ENCODE data around the gene TAF12. TPM values are rescaled to one million over a fixed set of nuclear protein-coding genes. Genes with fewer than 3 reads are reported as not detected.

Gene TAF12
- total RNA-seq, 1 experiment from 2014 or later = 18.6 TPM

DNA sequence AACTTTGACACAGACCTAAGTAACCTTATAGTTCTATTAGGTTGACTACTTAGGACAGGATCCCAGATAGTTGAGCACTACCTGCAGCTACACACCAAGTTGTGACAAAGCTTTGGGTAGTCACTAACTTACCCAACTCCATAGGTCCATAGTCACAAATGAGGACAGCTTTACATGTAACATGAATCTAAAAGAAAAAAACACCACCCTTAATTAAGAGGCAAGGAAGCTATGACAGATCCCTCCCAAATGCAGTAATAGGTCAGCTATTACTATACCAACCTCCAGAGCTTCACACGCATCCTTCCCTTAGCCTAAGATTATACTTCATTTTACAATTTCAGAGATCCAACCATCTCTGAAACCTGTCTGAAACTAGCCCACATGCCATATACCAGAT is 63.5 kb downstream of the TAF12 start:
- peak overlapping the region; percentile 94 for H3K27ac Mint-ChIP-seq
- H3K4me1 Mint-ChIP-seq = peaks cover 20% of the 10 kb centered on the region
- peak overlapping the region; percentile 92 for H3K4me3 Mint-ChIP-seq
- no peaks in the 10 kb centered on the region for H3K27me3 Mint-ChIP-seq (ENCODE audit: low read depth)
- H3K36me3 Mint-ChIP-seq = peaks cover 47% of the 10 kb centered on the region
- ChIA-PET POLR2A (interaction anchor here (0.6 to 0.7 kb wide), 4 partner anchors 14 to 164 kb away, joined by 3 to 5 read pairs (median 4); no protein-coding TSS in a partner anchor), CTCF (interaction anchor here (0.7 to 1.0 kb wide), 5 partner anchors 23 to 343 kb away, joined by 3 to 5 read pairs (median 5); partner anchors contain the start of genes ATP5IF1 and TRNAU1AP)
- no peaks in the 10 kb centered on the region for H3K9me3 Mint-ChIP-seq
- no peak for TF ChIP-seq SOX15 (CRISPR knock-in tag; IDR thresholded peaks at IDR 0.05)
- TF ChIP-seq, protein P1, sequence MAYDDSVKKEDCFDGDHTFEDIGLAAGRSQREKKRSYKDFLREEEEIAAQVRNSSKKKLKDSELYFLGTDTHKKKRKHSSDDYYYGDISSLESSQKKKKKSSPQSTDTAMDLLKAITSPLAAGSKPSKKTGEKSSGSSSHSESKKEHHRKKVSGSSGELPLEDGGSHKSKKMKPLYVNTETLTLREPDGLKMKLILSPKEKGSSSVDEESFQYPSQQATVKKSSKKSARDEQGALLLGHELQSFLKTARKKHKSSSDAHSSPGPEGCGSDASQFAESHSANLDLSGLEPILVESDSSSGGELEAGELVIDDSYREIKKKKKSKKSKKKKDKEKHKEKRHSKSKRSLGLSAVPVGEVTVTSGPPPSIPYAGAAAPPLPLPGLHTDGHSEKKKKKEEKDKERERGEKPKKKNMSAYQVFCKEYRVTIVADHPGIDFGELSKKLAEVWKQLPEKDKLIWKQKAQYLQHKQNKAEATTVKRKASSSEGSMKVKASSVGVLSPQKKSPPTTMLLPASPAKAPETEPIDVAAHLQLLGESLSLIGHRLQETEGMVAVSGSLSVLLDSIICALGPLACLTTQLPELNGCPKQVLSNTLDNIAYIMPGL (CRISPR knock-in tag; IDR thresholded peaks at IDR 0.05) = no peak
- TF ChIP-seq ZNF232 (CRISPR knock-in tag; IDR thresholded peaks at IDR 0.05) = no peak
- no peak for TF ChIP-seq CREB1 (CRISPR knock-in tag; IDR thresholded peaks at IDR 0.05)
- ATAC-seq (no peak), DNase-seq (ENCODE audit: low spot score) (no peak)

DNA sequence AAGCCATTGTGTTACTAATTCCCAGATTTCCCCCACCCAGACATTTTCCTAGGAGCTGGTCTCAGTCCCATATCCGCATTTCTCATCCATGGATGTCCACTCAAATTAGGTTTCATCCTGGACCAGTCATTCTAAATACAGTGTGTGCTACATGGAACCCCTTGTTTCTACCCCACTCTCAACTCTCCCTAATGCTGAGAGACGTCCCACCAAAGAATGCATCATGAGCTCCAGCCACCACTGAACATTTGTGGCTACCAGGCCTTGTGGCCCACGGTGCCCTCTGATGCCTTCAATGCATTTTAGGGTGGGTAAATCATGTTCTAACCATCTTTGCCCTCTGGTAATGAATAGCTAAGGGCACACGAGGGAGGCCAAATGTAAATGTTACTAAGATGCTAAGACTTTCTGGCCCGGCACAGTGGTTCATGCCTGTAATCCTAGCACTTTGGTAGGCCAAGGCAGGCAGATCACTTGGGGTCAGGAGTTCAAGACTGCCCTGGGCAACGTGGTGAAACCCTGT is 64.1 kb downstream of the TAF12 start:
- no peak for DNase-seq (ENCODE audit: low spot score)
- no peak for TF ChIP-seq ZNF121 (CRISPR knock-in tag; IDR thresholded peaks at IDR 0.05)
- TF ChIP-seq, protein P2, sequence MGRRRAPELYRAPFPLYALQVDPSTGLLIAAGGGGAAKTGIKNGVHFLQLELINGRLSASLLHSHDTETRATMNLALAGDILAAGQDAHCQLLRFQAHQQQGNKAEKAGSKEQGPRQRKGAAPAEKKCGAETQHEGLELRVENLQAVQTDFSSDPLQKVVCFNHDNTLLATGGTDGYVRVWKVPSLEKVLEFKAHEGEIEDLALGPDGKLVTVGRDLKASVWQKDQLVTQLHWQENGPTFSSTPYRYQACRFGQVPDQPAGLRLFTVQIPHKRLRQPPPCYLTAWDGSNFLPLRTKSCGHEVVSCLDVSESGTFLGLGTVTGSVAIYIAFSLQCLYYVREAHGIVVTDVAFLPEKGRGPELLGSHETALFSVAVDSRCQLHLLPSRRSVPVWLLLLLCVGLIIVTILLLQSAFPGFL (CRISPR knock-in tag; IDR thresholded peaks at IDR 0.05; ENCODE audit: borderline replicate concordance) = no peak
- TF ChIP-seq GRHL2 (CRISPR knock-in tag; IDR thresholded peaks at IDR 0.05; ENCODE audit: insufficient replicate concordance, severe bottlenecking) = no peak
- no peak for TF ChIP-seq ATF1 (CRISPR knock-in tag; IDR thresholded peaks at IDR 0.05)
- TF ChIP-seq SMAD3 (CRISPR knock-in tag; IDR thresholded peaks at IDR 0.05; ENCODE audit: borderline replicate concordance) = 0 out of 2 replicates have a peak, but pooled peaks have one; percentile 54
- H3K27me3 Mint-ChIP-seq (ENCODE audit: low read depth) = no peaks in the 10 kb centered on the region
- no peaks in the 10 kb centered on the region for H3K9me3 Mint-ChIP-seq
- peaks cover 48% of the 10 kb centered on the region for H3K36me3 Mint-ChIP-seq
- H3K4me1 Mint-ChIP-seq = peaks cover 20% of the 10 kb centered on the region
- ChIA-PET CTCF (interaction anchor here (0.9 to 1.4 kb wide), 4 partner anchors 23 to 299 kb away, joined by 3 to 7 read pairs (median 4); partner anchors contain the start of gene TRNAU1AP), POLR2A (interaction anchor here (0.6 kb wide), 1 partner anchor 67 kb away, joined by 3 read pairs; no protein-coding TSS in a partner anchor)
- H3K4me3 Mint-ChIP-seq = peak overlapping the region; percentile 42
- H3K27ac Mint-ChIP-seq = peak overlapping the region; percentile 44; the same call in 1 of the 2 replicates
- no peak for ATAC-seq

DNA sequence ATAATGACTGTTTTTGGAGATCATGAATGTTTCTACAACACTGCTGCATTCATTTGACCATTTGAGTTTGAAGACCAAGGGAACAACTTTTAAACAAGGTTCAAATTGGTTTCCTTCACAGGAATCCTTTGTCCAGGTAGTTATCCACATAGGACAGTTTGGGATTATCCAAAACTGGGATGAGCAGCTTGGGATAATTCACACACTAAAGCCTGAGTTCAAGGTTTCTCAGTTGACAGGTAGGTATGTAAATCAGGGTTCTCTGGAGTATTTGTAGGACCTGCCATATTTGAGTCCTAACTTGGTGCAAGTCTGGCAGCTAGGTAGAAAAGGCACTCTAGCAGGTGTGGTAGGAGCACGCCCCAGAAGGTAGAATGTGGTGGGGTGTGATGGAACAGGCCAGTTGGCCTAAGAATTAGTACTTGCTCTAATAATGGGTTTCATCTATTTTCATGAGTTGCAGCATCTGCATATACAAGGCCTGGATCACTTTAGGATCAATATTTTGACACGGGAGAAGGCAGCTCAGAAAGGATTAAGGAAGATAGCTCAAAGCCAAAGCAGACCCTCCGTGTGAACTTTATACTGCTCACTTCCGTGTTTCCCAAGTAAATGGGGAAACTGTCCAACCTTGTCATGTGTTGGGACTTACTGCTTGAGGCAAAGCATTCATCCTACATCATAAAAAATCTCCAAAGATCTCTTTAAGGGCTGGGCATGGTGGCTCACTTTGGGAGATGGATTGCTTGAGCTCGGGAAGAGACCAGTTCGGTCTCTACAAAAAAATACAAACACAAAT is 64.9 kb downstream of the TAF12 start:
- ATAC-seq (peak; percentile 2; the same call in 1 of the 2 replicates), DNase-seq (ENCODE audit: low spot score) (no peak)
- ChIA-PET CTCF (interaction anchor here (1.0 to 1.4 kb wide), 3 partner anchors 24 to 26 kb away, joined by 3 to 7 read pairs (median 5); no protein-coding TSS in a partner anchor), POLR2A (interaction anchor here (0.6 to 1.0 kb wide), 2 partner anchors 59 to 67 kb away, joined by 3 read pairs; no protein-coding TSS in a partner anchor)
- Mint-ChIP-seq H3K36me3 (peaks cover 52% of the 10 kb centered on the region), H3K27ac (peak overlapping the region; percentile 51), H3K4me1 (peaks cover 20% of the 10 kb centered on the region), H3K27me3 (ENCODE audit: low read depth) (no peaks in the 10 kb centered on the region), H3K9me3 (no peaks in the 10 kb centered on the region), H3K4me3 (no peak overlapping the region)
- TF ChIP-seq EMX1 (CRISPR knock-in tag; IDR thresholded peaks at IDR 0.05) = 0 out of 2 replicates have a peak, but pooled peaks have one; percentile 1
- TF ChIP-seq, protein P3, sequence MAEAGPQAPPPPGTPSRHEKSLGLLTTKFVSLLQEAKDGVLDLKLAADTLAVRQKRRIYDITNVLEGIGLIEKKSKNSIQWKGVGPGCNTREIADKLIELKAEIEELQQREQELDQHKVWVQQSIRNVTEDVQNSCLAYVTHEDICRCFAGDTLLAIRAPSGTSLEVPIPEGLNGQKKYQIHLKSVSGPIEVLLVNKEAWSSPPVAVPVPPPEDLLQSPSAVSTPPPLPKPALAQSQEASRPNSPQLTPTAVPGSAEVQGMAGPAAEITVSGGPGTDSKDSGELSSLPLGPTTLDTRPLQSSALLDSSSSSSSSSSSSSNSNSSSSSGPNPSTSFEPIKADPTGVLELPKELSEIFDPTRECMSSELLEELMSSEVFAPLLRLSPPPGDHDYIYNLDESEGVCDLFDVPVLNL (CRISPR knock-in tag; IDR thresholded peaks at IDR 0.05; ENCODE audit: borderline replicate concordance, low read depth) = no peak
- no peak for TF ChIP-seq ZNF219 (CRISPR knock-in tag; IDR thresholded peaks at IDR 0.05; ENCODE audit: borderline replicate concordance)
- TF ChIP-seq, protein P4, sequence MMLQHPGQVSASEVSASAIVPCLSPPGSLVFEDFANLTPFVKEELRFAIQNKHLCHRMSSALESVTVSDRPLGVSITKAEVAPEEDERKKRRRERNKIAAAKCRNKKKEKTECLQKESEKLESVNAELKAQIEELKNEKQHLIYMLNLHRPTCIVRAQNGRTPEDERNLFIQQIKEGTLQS (CRISPR knock-in tag; conservative IDR thresholded peaks at IDR 0.05) = no peak
- 0 out of 2 replicates have a peak, but pooled peaks have one; percentile 45 for TF ChIP-seq NFATC4 (CRISPR knock-in tag; IDR thresholded peaks at IDR 0.05)
- no peak for TF ChIP-seq NR3C1 (CRISPR knock-in tag; conservative IDR thresholded peaks at IDR 0.05; ENCODE audit: low read depth)
- TF ChIP-seq, protein P5, sequence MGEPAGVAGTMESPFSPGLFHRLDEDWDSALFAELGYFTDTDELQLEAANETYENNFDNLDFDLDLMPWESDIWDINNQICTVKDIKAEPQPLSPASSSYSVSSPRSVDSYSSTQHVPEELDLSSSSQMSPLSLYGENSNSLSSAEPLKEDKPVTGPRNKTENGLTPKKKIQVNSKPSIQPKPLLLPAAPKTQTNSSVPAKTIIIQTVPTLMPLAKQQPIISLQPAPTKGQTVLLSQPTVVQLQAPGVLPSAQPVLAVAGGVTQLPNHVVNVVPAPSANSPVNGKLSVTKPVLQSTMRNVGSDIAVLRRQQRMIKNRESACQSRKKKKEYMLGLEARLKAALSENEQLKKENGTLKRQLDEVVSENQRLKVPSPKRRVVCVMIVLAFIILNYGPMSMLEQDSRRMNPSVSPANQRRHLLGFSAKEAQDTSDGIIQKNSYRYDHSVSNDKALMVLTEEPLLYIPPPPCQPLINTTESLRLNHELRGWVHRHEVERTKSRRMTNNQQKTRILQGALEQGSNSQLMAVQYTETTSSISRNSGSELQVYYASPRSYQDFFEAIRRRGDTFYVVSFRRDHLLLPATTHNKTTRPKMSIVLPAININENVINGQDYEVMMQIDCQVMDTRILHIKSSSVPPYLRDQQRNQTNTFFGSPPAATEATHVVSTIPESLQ (CRISPR knock-in tag; IDR thresholded peaks at IDR 0.05) = no peak
- 0 out of 2 replicates have a peak, but pooled peaks have one; percentile 7 for TF ChIP-seq ZNF232 (CRISPR knock-in tag; IDR thresholded peaks at IDR 0.05)
- TF ChIP-seq, protein P6, sequence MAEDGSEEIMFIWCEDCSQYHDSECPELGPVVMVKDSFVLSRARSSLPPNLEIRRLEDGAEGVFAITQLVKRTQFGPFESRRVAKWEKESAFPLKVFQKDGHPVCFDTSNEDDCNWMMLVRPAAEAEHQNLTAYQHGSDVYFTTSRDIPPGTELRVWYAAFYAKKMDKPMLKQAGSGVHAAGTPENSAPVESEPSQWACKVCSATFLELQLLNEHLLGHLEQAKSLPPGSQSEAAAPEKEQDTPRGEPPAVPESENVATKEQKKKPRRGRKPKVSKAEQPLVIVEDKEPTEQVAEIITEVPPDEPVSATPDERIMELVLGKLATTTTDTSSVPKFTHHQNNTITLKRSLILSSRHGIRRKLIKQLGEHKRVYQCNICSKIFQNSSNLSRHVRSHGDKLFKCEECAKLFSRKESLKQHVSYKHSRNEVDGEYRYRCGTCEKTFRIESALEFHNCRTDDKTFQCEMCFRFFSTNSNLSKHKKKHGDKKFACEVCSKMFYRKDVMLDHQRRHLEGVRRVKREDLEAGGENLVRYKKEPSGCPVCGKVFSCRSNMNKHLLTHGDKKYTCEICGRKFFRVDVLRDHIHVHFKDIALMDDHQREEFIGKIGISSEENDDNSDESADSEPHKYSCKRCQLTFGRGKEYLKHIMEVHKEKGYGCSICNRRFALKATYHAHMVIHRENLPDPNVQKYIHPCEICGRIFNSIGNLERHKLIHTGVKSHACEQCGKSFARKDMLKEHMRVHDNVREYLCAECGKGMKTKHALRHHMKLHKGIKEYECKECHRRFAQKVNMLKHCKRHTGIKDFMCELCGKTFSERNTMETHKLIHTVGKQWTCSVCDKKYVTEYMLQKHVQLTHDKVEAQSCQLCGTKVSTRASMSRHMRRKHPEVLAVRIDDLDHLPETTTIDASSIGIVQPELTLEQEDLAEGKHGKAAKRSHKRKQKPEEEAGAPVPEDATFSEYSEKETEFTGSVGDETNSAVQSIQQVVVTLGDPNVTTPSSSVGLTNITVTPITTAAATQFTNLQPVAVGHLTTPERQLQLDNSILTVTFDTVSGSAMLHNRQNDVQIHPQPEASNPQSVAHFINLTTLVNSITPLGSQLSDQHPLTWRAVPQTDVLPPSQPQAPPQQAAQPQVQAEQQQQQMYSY (CRISPR knock-in tag; IDR thresholded peaks at IDR 0.05) = no peak
- no peak for TF ChIP-seq HMGA2 (CRISPR knock-in tag; IDR thresholded peaks at IDR 0.05)
